IMR-90 (cell line): ENCODE measurements around the gene ZNF200. TPM values are rescaled to one million over a fixed set of nuclear protein-coding genes. Genes with fewer than 3 reads are reported as not detected.
"Not testable (repeated sequence)": the region's sequence is repeated elsewhere in the genome, so short reads cannot be mapped to it uniquely, and the experiment has no call there.

Experiments used
- ATAC-seq: fragments of 200-7000 bp; cut with Tn5 transposase; 2 replicates; pipeline ENCODE4 v1.9.1; 2020; ENCODE audit warnings: low read depth, mild to moderate bottlenecking, moderate library complexity
- BruUV-seq: library from RNA; stranded (reverse); fragments of 400-500 nt; replicated peaks from 2 replicates; lab custom pipeline; 2021; lab: Mats Ljungman, UMichigan
- CTCF ChIA-PET: fragments of 300-600 bp; formaldehyde crosslinking; extraction: SDS; loops from one replicate; lab custom pipeline; 2021; ENCODE audit warnings: antibody characterized with exemption; lab: Yijun Ruan, JAX
- POLR2A ChIA-PET: fragments of 300-600 bp; sonication (Branson Sonifier 250); formaldehyde crosslinking; loops from one replicate; lab custom pipeline; 2022; ENCODE audit warnings: antibody characterized with exemption; ENCODE audit not compliant: unreplicated experiment; lab: Charles Lee
- DNase-seq: peaks from one replicate; pipeline ENCODE4 v3.0.0; 2013
- H2AFZ ChIP-seq: replicated peaks from 2 replicates; pipeline ENCODE3; 2013; ENCODE audit warnings: low read length, mild to moderate bottlenecking; ENCODE audit not compliant: poor library complexity
- H2AK5ac ChIP-seq: 2 replicates; pipeline ENCODE4 v1.6.1; 2013; ENCODE audit warnings: low read depth, low read length, inconsistent platforms
- H2AK9ac ChIP-seq: replicated peaks from 2 replicates; pipeline ENCODE3; 2013; ENCODE audit warnings: mild to moderate bottlenecking, low read depth, low read length, moderate library complexity; ENCODE audit not compliant: poor library complexity
- H2BK120ac ChIP-seq: 2 replicates; pipeline ENCODE4 v1.6.1; 2013; ENCODE audit warnings: low read depth, low read length, inconsistent platforms
- H2BK15ac ChIP-seq: 3 replicates; pipeline ENCODE4 v1.6.1; 2013; ENCODE audit warnings: low read depth, low read length, inconsistent platforms
- H2BK20ac ChIP-seq: 2 replicates; pipeline ENCODE4 v1.6.1; 2013; ENCODE audit warnings: low read depth, mild to moderate bottlenecking, inconsistent platforms, low read length, moderate library complexity
- H2BK5ac ChIP-seq: 2 replicates; pipeline ENCODE4 v1.6.1; 2013; ENCODE audit warnings: mild to moderate bottlenecking, low read depth, low read length, inconsistent platforms; ENCODE audit not compliant: poor library complexity, severe bottlenecking
- H3K14ac ChIP-seq: replicated peaks from 2 replicates; pipeline ENCODE4 v1.6.1; 2013; ENCODE audit warnings: low read depth, low read length, inconsistent platforms
- H3K18ac ChIP-seq: 2 replicates; pipeline ENCODE4 v1.6.1; 2013; ENCODE audit warnings: low read depth, low read length, control low read depth
- H3K23ac ChIP-seq: 2 replicates; pipeline ENCODE4 v1.6.1; 2013; ENCODE audit warnings: low read depth, low read length, inconsistent platforms
- H3K27ac ChIP-seq: 2 replicates; pipeline ENCODE4 v1.5.1; 2013; ENCODE audit warnings: mild to moderate bottlenecking, control low read depth, low read length; ENCODE audit not compliant: insufficient read depth
- H3K27me3 ChIP-seq: 2 replicates; pipeline ENCODE4 v1.6.1; 2013; ENCODE audit warnings: low read length; ENCODE audit not compliant: control insufficient read depth, insufficient read depth
- H3K36me3 ChIP-seq: 2 replicates; pipeline ENCODE4 v1.6.1; 2013; ENCODE audit warnings: low read length, mixed read lengths; ENCODE audit not compliant: control insufficient read depth, insufficient read depth
- H3K4ac ChIP-seq: 2 replicates; pipeline ENCODE4 v1.6.1; 2013; ENCODE audit warnings: low read depth, low read length, inconsistent platforms
- H3K4me1 ChIP-seq: 2 replicates; pipeline ENCODE4 v1.6.1; 2013; ENCODE audit warnings: low read length, mixed read lengths; ENCODE audit not compliant: control insufficient read depth, insufficient read depth
- H3K4me2 ChIP-seq: 2 replicates; pipeline ENCODE4 v1.6.1; 2013; ENCODE audit warnings: low read depth, mild to moderate bottlenecking, control low read depth, low read length, moderate library complexity
- H3K4me3 ChIP-seq: 2 replicates; pipeline ENCODE4 v1.5.1; 2013; ENCODE audit warnings: low read depth, mild to moderate bottlenecking, control low read depth, low read length, moderate library complexity; ENCODE audit not compliant: insufficient read depth
- H3K56ac ChIP-seq: 2 replicates; pipeline ENCODE4 v1.6.1; 2013; ENCODE audit warnings: low read length, inconsistent platforms; ENCODE audit not compliant: insufficient read depth; ENCODE audit errors: extremely low read depth
- H3K79me1 ChIP-seq, 2 experiments: 2 replicates each; pipeline ENCODE4 v1.6.1; 2013; ENCODE audit warnings: low read length in 2 of 2, inconsistent platforms in 1 of 2, low read depth in 1 of 2
- H3K9ac ChIP-seq: 2 replicates; pipeline ENCODE4 v1.6.1; 2013; ENCODE audit warnings: low read depth, low read length, control low read depth
- H3K9me1 ChIP-seq: 2 replicates; pipeline ENCODE4 v1.6.1; 2013; ENCODE audit warnings: low read length, inconsistent platforms; ENCODE audit not compliant: insufficient read depth
- H3K9me3 ChIP-seq: 2 replicates; pipeline ENCODE4 v1.6.1; 2013; ENCODE audit warnings: low read length; ENCODE audit not compliant: control insufficient read depth, insufficient read depth
- H4K20me1 ChIP-seq: 2 replicates; pipeline ENCODE4 v1.6.1; 2013; ENCODE audit warnings: low read length, inconsistent platforms; ENCODE audit not compliant: insufficient read depth
- H4K5ac ChIP-seq: 2 replicates; pipeline ENCODE4 v1.6.1; 2013; ENCODE audit warnings: mild to moderate bottlenecking, low read depth, low read length, control low read depth
- H4K8ac ChIP-seq, 2 experiments: 2 replicates each; pipeline ENCODE4 v1.6.1; 2013; ENCODE audit warnings: low read depth in 2 of 2, low read length in 2 of 2, control low read depth in 1 of 2, inconsistent platforms in 1 of 2
- H4K91ac ChIP-seq: 2 replicates; pipeline ENCODE4 v1.6.1; 2013; ENCODE audit warnings: low read depth, low read length, inconsistent platforms; ENCODE audit not compliant: insufficient read depth
- WGBS, 2 experiments: methylation state at CpG; one replicate each; pipeline versions ENCODE4 v1.1.5 to v1.1.7; 2013; ENCODE audit warnings: missing lambda C conversion rate in 2 of 2; ENCODE audit not compliant: insufficient read length in 1 of 2; ENCODE audit errors: extremely low coverage in 2 of 2; 5-methylcytosine and 5-hydroxymethylcytosine counted together
- dilution Hi-C: fragments of 300-500 bp; cut with HindIII; formaldehyde crosslinking; loops from one replicate; pipeline ENCODE4 v1.14.3; 2018; ENCODE audit warnings: low sequenced_read_pairs; ENCODE audit not compliant: unreplicated experiment
- in situ Hi-C: fragments of 300-500 bp; cut with MboI; formaldehyde crosslinking; loops from 3 replicates; pipeline ENCODE4 v1.14.3; 2019; ENCODE audit warnings: low sequenced_read_pairs, inconsistent platforms, mixed read lengths
- intact Hi-C: fragments of 100-400 bp; cut with micrococcal nuclease; formaldehyde crosslinking; loops from 2 replicates; pipeline ENCODE4 v1.10.0; 2022
- polyA plus RNA-seq, 3 experiments: library from polyadenylated mRNA; depleted of rRNA; stranded (reverse); fragments of >200 nt; gene quantifications; 2 replicates each; pipeline ENCODE4 v1.2.3, GENCODE V29; 2012; ENCODE audit warnings: low replicate concordance in 1 of 3
- total RNA-seq: library from RNA; depleted of rRNA; stranded (reverse); fragments of >200 nt; gene quantifications from 2 replicates; pipeline ENCODE4 v1.2.3, GENCODE V29; 2012

Gene ZNF200
- total and polyA plus RNA-seq, 2 of the 4 experiments (the other 2 are of a cell fraction), result 3.7 to 7.5 TPM

- dilution Hi-C loops, H3K36me3 ChIP-seq, H3K23ac ChIP-seq, H4K8ac ChIP-seq, H2BK120ac ChIP-seq, H2BK20ac ChIP-seq, H3K4me3 ChIP-seq, H4K20me1 ChIP-seq, H4K5ac ChIP-seq, H3K4me2 ChIP-seq, H3K9me3 ChIP-seq, H2AK9ac ChIP-seq, ATAC-seq, in situ Hi-C loops, H3K9me1 ChIP-seq, H3K27ac ChIP-seq, H2BK5ac ChIP-seq, intact Hi-C loops, H3K79me1 ChIP-seq, H2AFZ ChIP-seq, H2BK15ac ChIP-seq, H3K56ac ChIP-seq, H3K4me1 ChIP-seq, H3K9ac ChIP-seq, BruUV-seq, H3K14ac ChIP-seq, H3K4ac ChIP-seq, H3K18ac ChIP-seq, H4K91ac ChIP-seq, H2AK5ac ChIP-seq, DNase-seq: not testable (repeated sequence)
- peaks cover 28% of the 10 kb centered on the region for H3K27me3 ChIP-seq
- WGBS, 2 experiments, result no CpG with 5 or more reads among the region's 8 CpGs
- CTCF ChIA-PET, result interaction anchor here (1.0 kb wide), 1 partner anchor 16 kb away, joined by 3 read pairs; no protein-coding TSS in a partner anchor
- POLR2A ChIA-PET, result interaction anchor here (0.6 kb wide), 1 partner anchor 23 kb away, joined by 3 read pairs; no protein-coding TSS in a partner anchor
Measured at GRCh38 chr16:3182293-3182607, 52.7 kb downstream of the ZNF200 start.
